Mammary epithelial cell (primary cell): ENCODE measurements around the gene TUBB4A.

Experiments
- EZH2 ChIP-seq: IDR thresholded peaks from 2 replicates; pipeline ENCODE4 v1.6.1; 2012; ENCODE audit warnings: low read length, inconsistent platforms, borderline replicate concordance
- TF ChIP-seq, protein P1 (sequence below), 2 donors: IDR thresholded peaks in 1 of 2; conservative IDR thresholded peaks in 1 of 2; 2 replicates each; pipeline ENCODE4 v1.5.1; 2011 to 2012; ENCODE audit warnings: inconsistent platforms in 2 of 2, low read length in 2 of 2, mild to moderate bottlenecking in 2 of 2, control low read depth in 1 of 2, low read depth in 1 of 2; ENCODE audit not compliant: insufficient read depth in 1 of 2; ENCODE audit errors: extremely low read depth in 1 of 2

DNA sequence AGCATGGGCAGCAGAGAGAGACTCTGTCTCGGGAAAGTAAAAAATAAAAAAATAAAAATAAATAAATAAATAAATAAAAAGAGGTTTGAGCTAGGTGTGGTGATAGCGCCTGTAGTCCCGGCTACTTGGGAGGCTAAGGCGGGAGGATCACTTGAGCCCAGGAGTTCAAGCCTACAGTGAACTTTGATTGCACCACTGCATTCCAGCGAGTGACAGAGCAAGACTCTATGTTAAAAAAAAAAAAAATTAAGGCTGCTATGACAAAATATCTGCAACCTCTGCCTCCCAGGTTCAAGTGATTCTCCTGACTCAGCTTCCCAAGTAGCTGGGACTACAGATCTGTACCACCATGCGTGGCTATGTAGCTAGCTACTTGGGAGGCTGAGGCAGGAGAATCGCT, 17.3 kb downstream of the TUBB4A start:
- TF ChIP-seq, protein P1, sequence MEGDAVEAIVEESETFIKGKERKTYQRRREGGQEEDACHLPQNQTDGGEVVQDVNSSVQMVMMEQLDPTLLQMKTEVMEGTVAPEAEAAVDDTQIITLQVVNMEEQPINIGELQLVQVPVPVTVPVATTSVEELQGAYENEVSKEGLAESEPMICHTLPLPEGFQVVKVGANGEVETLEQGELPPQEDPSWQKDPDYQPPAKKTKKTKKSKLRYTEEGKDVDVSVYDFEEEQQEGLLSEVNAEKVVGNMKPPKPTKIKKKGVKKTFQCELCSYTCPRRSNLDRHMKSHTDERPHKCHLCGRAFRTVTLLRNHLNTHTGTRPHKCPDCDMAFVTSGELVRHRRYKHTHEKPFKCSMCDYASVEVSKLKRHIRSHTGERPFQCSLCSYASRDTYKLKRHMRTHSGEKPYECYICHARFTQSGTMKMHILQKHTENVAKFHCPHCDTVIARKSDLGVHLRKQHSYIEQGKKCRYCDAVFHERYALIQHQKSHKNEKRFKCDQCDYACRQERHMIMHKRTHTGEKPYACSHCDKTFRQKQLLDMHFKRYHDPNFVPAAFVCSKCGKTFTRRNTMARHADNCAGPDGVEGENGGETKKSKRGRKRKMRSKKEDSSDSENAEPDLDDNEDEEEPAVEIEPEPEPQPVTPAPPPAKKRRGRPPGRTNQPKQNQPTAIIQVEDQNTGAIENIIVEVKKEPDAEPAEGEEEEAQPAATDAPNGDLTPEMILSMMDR (conservative IDR thresholded peaks at IDR 0.05 in 1 of 2, IDR thresholded peaks at IDR 0.05 in 1 of 2; ENCODE audit: extremely low read depth in 1 of 2, insufficient read depth in 1 of 2, low read depth in 1 of 2, low read length in 2 of 2) = no peak
- no peak for TF ChIP-seq EZH2
